H1 (cell line): ENCODE measurements around the gene ARID1B. TPM values are rescaled to one million over a fixed set of nuclear protein-coding genes. Genes with fewer than 3 reads are reported as not detected.

Source experiments
- CTCF ChIA-PET: fragments of 300-600 bp; sonication (Branson Sonifier 250); formaldehyde crosslinking; loops from one replicate; lab custom pipeline; 2021; ENCODE audit not compliant: partially characterized antibody; lab: Charles Lee
- POLR2A ChIA-PET: fragments of 300-600 bp; sonication (Branson Sonifier 250); formaldehyde crosslinking; loops from one replicate; lab custom pipeline; 2021; ENCODE audit warnings: inconsistent platforms; ENCODE audit not compliant: partially characterized antibody; lab: Charles Lee
- DNase-seq, 2 experiments: peaks; one replicate each; pipeline versions ENCODE4 v3.0.0 to v3.0.0-alpha.2; 2010 to 2022; ENCODE audit warnings: low spot score in 2 of 2, low read depth in 1 of 2, mixed read lengths in 1 of 2
- FAIRE-seq: peaks from 2 replicates; lab custom pipeline; 2011; peaks lifted over from hg19 to GRCh38; lab: Jason Lieb, UNC
- H2AFZ ChIP-seq: 2 replicates; pipeline ENCODE4 v1.8.1; 2012; ENCODE audit warnings: low read length, inconsistent platforms
- H2AK5ac ChIP-seq: 2 replicates; pipeline ENCODE4 v1.6.1; 2013; ENCODE audit warnings: low read depth, low read length
- H2BK120ac ChIP-seq: replicated peaks from 2 replicates; pipeline ENCODE3; 2013; ENCODE audit warnings: low read depth, low read length, inconsistent platforms
- H2BK12ac ChIP-seq: 2 replicates; pipeline ENCODE4 v1.6.1; 2013; ENCODE audit warnings: low read depth, low read length
- H2BK15ac ChIP-seq: 2 replicates; pipeline ENCODE4 v1.6.1; 2013; ENCODE audit warnings: low read length
- H2BK20ac ChIP-seq: 2 replicates; pipeline ENCODE4 v1.6.1; 2013; ENCODE audit warnings: low read length
- H2BK5ac ChIP-seq: 2 replicates; pipeline ENCODE4 v1.6.1; 2013; ENCODE audit warnings: low read depth, low read length
- H3K14ac ChIP-seq: 2 replicates; pipeline ENCODE4 v1.6.1; 2013; ENCODE audit warnings: inconsistent platforms; ENCODE audit not compliant: insufficient read length
- H3K18ac ChIP-seq: 2 replicates; pipeline ENCODE4 v1.6.1; 2013; ENCODE audit warnings: low read length; ENCODE audit errors: extremely low read depth
- H3K23ac ChIP-seq: 2 replicates; pipeline ENCODE4 v1.6.1; 2013; ENCODE audit warnings: inconsistent platforms; ENCODE audit not compliant: insufficient read length
- H3K23me2 ChIP-seq: 2 replicates; pipeline ENCODE4 v1.6.1; 2013; ENCODE audit warnings: low read depth, low read length
- H3K27ac ChIP-seq: 2 replicates; pipeline ENCODE4 v1.6.1; 2011; ENCODE audit warnings: low read depth, low read length, inconsistent platforms
- H3K27me3 ChIP-seq, 4 experiments: replicated peaks in 1 of 4; 1 replicate in 1 of 4; 2 replicates in 3 of 4; pipeline versions ENCODE4 v1.6.1 to v1.8.1; 2011 to 2013; ENCODE audit warnings: low read length in 3 of 4, mild to moderate bottlenecking in 3 of 4, inconsistent platforms in 2 of 4, mixed read lengths in 2 of 4, moderate library complexity in 1 of 4; ENCODE audit not compliant: control insufficient read depth in 3 of 4, insufficient read depth in 3 of 4; ENCODE audit errors: extremely low read depth in 1 of 4
- H3K36me3 ChIP-seq, 4 experiments: 2 replicates each; pipeline versions ENCODE4 v1.6.1 to v1.8.1; 2011 to 2013; ENCODE audit warnings: mild to moderate bottlenecking in 4 of 4, low read length in 3 of 4, moderate library complexity in 2 of 4, control low read depth in 1 of 4, inconsistent platforms in 1 of 4; ENCODE audit not compliant: insufficient read depth in 4 of 4, control insufficient read depth in 2 of 4
- H3K4ac ChIP-seq: replicated peaks from 2 replicates; pipeline ENCODE3; 2013; ENCODE audit warnings: low read length, low read depth, mixed read lengths, inconsistent platforms; ENCODE audit not compliant: insufficient read length
- H3K4me1 ChIP-seq, 4 experiments: replicated peaks in 1 of 4; 1 replicate in 1 of 4; 2 replicates in 3 of 4; pipeline versions ENCODE4 v1.6.1 to v1.8.1; 2011 to 2013; ENCODE audit warnings: low read length in 3 of 4, inconsistent platforms in 2 of 4, mixed read lengths in 1 of 4; ENCODE audit not compliant: insufficient read depth in 4 of 4, control insufficient read depth in 3 of 4
- H3K4me2 ChIP-seq, 2 experiments: 2 replicates each; pipeline versions ENCODE4 v1.6.1 to v1.8.1; 2011 to 2013; ENCODE audit warnings: low read depth in 2 of 2, low read length in 2 of 2, control low read depth in 1 of 2, inconsistent platforms in 1 of 2, mild to moderate bottlenecking in 1 of 2; ENCODE audit not compliant: insufficient read depth in 1 of 2
- H3K4me3 ChIP-seq, 4 experiments: fragments of 200-600, 300-600 bp in 1 of 4; sonication (generic), shearing (Covaris generic), sonication (Bioruptor Twin) in 1 of 4; 2 replicates each; pipeline versions ENCODE4 v1.5.1 to v1.8.1; 2011 to 2016; ENCODE audit warnings: low read length in 4 of 4, low read depth in 3 of 4, control low read depth in 2 of 4, inconsistent platforms in 2 of 4, mild to moderate bottlenecking in 2 of 4, mixed read lengths in 1 of 4, moderate library complexity in 1 of 4; ENCODE audit not compliant: insufficient read depth in 2 of 4; ENCODE audit errors: extremely low read depth in 1 of 4
- H3K56ac ChIP-seq: replicated peaks from 2 replicates; pipeline ENCODE3; 2013; ENCODE audit warnings: low read depth, mild to moderate bottlenecking, mixed read lengths, low read length, inconsistent platforms; ENCODE audit not compliant: insufficient read length
- H3K79me1 ChIP-seq: 2 replicates; pipeline ENCODE4 v1.6.1; 2013; ENCODE audit warnings: low read depth, low read length, control low read depth
- H3K79me2 ChIP-seq, 2 experiments: 2 replicates each; pipeline versions ENCODE4 v1.6.1 to v1.8.1; 2012 to 2013; ENCODE audit warnings: low read length in 2 of 2, mild to moderate bottlenecking in 2 of 2, inconsistent platforms in 1 of 2; ENCODE audit not compliant: insufficient read depth in 2 of 2, control insufficient read depth in 1 of 2
- H3K9ac ChIP-seq, 4 experiments: replicated peaks in 1 of 4; 1 replicate in 1 of 4; 2 replicates in 3 of 4; pipeline versions ENCODE4 v1.6.1 to v1.8.1; 2011 to 2013; ENCODE audit warnings: low read depth in 3 of 4, low read length in 3 of 4, control low read depth in 2 of 4, mild to moderate bottlenecking in 2 of 4, moderate library complexity in 2 of 4, inconsistent platforms in 1 of 4; ENCODE audit errors: extremely low read depth in 1 of 4
- H3K9me3 ChIP-seq, 2 experiments: 2 replicates each; pipeline versions ENCODE4 v1.6.1 to v1.8.1; 2012 to 2013; ENCODE audit warnings: mild to moderate bottlenecking in 2 of 2, moderate library complexity in 2 of 2, control low read depth in 1 of 2, inconsistent platforms in 1 of 2, low read depth in 1 of 2, low read length in 1 of 2, mixed read lengths in 1 of 2; ENCODE audit not compliant: insufficient read depth in 2 of 2
- H4K20me1 ChIP-seq, 2 experiments: replicated peaks in 1 of 2; 2 replicates each; pipeline versions ENCODE3 to v1.8.1; 2011 to 2013; ENCODE audit warnings: inconsistent platforms in 2 of 2, low read length in 2 of 2, mild to moderate bottlenecking in 1 of 2; ENCODE audit not compliant: insufficient read depth in 2 of 2, control insufficient read depth in 1 of 2
- H4K5ac ChIP-seq: 2 replicates; pipeline ENCODE4 v1.6.1; 2013; ENCODE audit warnings: low read length, low read depth, mixed read lengths, inconsistent platforms; ENCODE audit not compliant: insufficient read length
- H4K8ac ChIP-seq: 2 replicates; pipeline ENCODE4 v1.8.0; 2013; ENCODE audit warnings: mild to moderate bottlenecking, moderate library complexity, low read length, inconsistent platforms; ENCODE audit not compliant: insufficient read depth; ENCODE audit errors: extremely low read depth
- H4K91ac ChIP-seq: replicated peaks from 2 replicates; pipeline ENCODE3; 2013; ENCODE audit warnings: low read length, mixed read lengths, inconsistent platforms; ENCODE audit not compliant: insufficient read length
- CREB1 ChIP-seq: IDR thresholded peaks from 2 replicates; pipeline ENCODE4 v1.6.1; 2012; ENCODE audit warnings: inconsistent platforms
- EP300 ChIP-seq, 2 experiments: IDR thresholded peaks; 1 replicate in 1 of 2; 2 replicates in 1 of 2; pipeline ENCODE4 v1.6.1; 2011 to 2012; ENCODE audit warnings: low read depth in 2 of 2, low read length in 2 of 2, mild to moderate bottlenecking in 2 of 2, borderline replicate concordance in 1 of 2, inconsistent platforms in 1 of 2, moderate library complexity in 1 of 2
- EZH2 ChIP-seq: fragments of 200-600 bp; sonication (generic); IDR thresholded peaks from 2 replicates; pipeline ENCODE4 v1.7.1; 2012; ENCODE audit warnings: low read depth, mild to moderate bottlenecking, moderate library complexity, low read length, inconsistent platforms; ENCODE audit not compliant: severe bottlenecking
- GTF2F1 ChIP-seq: IDR thresholded peaks from 2 replicates; pipeline ENCODE4 v1.6.1; 2012; ENCODE audit warnings: low read depth, low read length, improper control_type of control experiment, borderline replicate concordance
- MAFK ChIP-seq: IDR thresholded peaks from 2 replicates; pipeline ENCODE4 v1.6.1; 2012; ENCODE audit warnings: low read depth, mild to moderate bottlenecking, improper control_type of control experiment, low read length
- RBBP5 ChIP-seq: IDR thresholded peaks from 2 replicates; pipeline ENCODE4 v1.7.1; 2012; ENCODE audit warnings: low read depth, mild to moderate bottlenecking, inconsistent platforms, low read length, moderate library complexity, borderline replicate concordance
- RFX5 ChIP-seq: IDR thresholded peaks from 2 replicates; pipeline ENCODE4 v1.6.1; 2011; ENCODE audit warnings: low read depth, low read length, improper control_type of control experiment, borderline replicate concordance
- SIN3A ChIP-seq, 2 experiments: IDR thresholded peaks in 1 of 2; conservative IDR thresholded peaks in 1 of 2; 2 replicates each; pipeline ENCODE4 v1.6.1; 2011 to 2012; ENCODE audit warnings: low read length in 2 of 2, improper control_type of control experiment in 1 of 2, low read depth in 1 of 2, mild to moderate bottlenecking in 1 of 2
- SP1 ChIP-seq: IDR thresholded peaks from 2 replicates; pipeline ENCODE4 v1.6.1; 2011; ENCODE audit warnings: low read depth, low read length
- SRF ChIP-seq: IDR thresholded peaks from 2 replicates; pipeline ENCODE4 v1.6.1; 2011; ENCODE audit warnings: mild to moderate bottlenecking, low read depth, low read length, moderate library complexity
- SUZ12 ChIP-seq: fragments of 200-600 bp; sonication (generic); IDR thresholded peaks from 2 replicates; pipeline ENCODE4 v1.6.1; 2012; ENCODE audit warnings: mild to moderate bottlenecking, inconsistent platforms, low read length, moderate library complexity, mixed read lengths
- TCF12 ChIP-seq: IDR thresholded peaks from 2 replicates; pipeline ENCODE4 v1.6.1; 2011; ENCODE audit warnings: low read depth, mild to moderate bottlenecking, low read length
- ZNF274 ChIP-seq: IDR thresholded peaks from 2 replicates; pipeline ENCODE4 v1.7.0; 2012; ENCODE audit warnings: low read length, borderline replicate concordance; ENCODE audit errors: extremely low read depth
- WGBS, 2 experiments: shearing (Covaris generic) in 1 of 2; methylation state at CpG; one replicate each; pipeline versions ENCODE4 v1.1.6 to v1.1.7; 2013 to 2015; ENCODE audit warnings: low lambda C conversion rate in 2 of 2, mixed read lengths in 2 of 2, inconsistent platforms in 1 of 2, low coverage in 1 of 2, missing lambda C conversion rate in 1 of 2; ENCODE audit not compliant: insufficient replicate concordance in 2 of 2, insufficient coverage in 1 of 2, insufficient read length in 1 of 2; ENCODE audit errors: extremely low coverage in 1 of 2, missing lambda C conversion rate in 1 of 2; 5-methylcytosine and 5-hydroxymethylcytosine counted together
- polyA plus RNA-seq, 7 experiments: library from polyadenylated mRNA; depleted of rRNA in 3 of 7; stranded (reverse) in 5 of 7; unstranded in 2 of 7; fragments of >200 nt in 5 of 7; fragments of 200-250 nt in 2 of 7; gene quantifications; 1 replicate in 5 of 7; 2 replicates in 1 of 7; 4 replicates in 1 of 7; pipeline versions ENCODE4 v1.2.1 to v1.2.3, GENCODE V29; 2011 to 2013; ENCODE audit warnings: missing spikeins in 2 of 7, mixed read lengths in 2 of 7
- total RNA-seq: library from RNA; stranded (reverse); fragmentation: NEBNext Ultra II Directional; extraction: Animal tissue kit (Norgen Biotek cat#: 25700); gene quantifications from 2 replicates; pipeline ENCODE4 v1.2.1, GENCODE V29; 2021
- TF ChIP-seq, protein P1 (sequence below): IDR thresholded peaks from 2 replicates; pipeline ENCODE4 v1.6.1; 2011; ENCODE audit warnings: low read depth, mild to moderate bottlenecking, low read length; ENCODE audit not compliant: insufficient read depth

Gene ARID1B
- total and polyA plus RNA-seq, 2 of the 8 experiments (the other 6 are each of a cell fraction or from before 2014, with no cell fraction given) = 24.3 to 70.3 TPM

DNA sequence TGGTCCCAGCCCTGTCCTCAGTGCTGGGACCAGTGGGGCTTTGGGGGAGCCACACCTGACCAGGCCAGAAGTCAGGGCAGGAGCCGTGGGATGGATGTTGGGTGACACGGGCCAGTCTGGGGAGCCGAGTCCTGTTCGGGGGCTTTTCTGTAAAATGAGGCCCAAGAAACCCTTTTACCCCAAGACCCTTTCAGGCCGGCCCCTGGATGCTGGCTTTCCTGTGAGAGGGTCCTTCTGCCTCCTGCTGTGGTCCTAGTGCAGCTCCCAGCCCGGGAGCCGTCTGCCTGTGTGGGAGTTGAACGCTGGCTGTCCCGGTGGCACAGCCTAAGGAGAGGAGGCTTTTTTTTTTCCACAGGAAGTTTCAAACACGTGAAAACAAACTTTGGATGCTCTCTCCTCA is 422.9 kb downstream of the ARID1B start:
- Histone ChIP-seq H2BK120ac (no peak overlapping the region), H3K14ac (no peak overlapping the region), H2AK5ac (no peak overlapping the region), H2BK12ac (no peak overlapping the region), H2BK15ac (no peak overlapping the region), H3K27me3 (no peaks in the 10 kb centered on the region; a peak in 1 of 7 replicates), H4K5ac (no peak overlapping the region), H3K4ac (no peak overlapping the region), H3K4me3 (no peak overlapping the region), H3K9me3 (no peaks in the 10 kb centered on the region), H3K79me1 (no peaks in the 10 kb centered on the region), H3K56ac (no peak overlapping the region), H3K4me2 (no peak overlapping the region), H4K8ac (no peak overlapping the region), H3K27ac (no peak overlapping the region), H3K9ac (no peak overlapping the region), H2AFZ (no peak overlapping the region), H3K23me2 (no peaks in the 10 kb centered on the region), H4K91ac (no peak overlapping the region), H3K18ac (no peak overlapping the region), H3K79me2 (no peaks in the 10 kb centered on the region), H4K20me1 (no peaks in the 10 kb centered on the region), H3K4me1 (no peaks in the 10 kb centered on the region), H3K36me3 (peaks cover 7 to 71% (median 38%) of the 10 kb centered on the region in 4 experiments), H2BK5ac (no peak overlapping the region), H2BK20ac (no peak overlapping the region), H3K23ac (no peak overlapping the region)
- WGBS, 2 experiments = 93% methylated on average over 10 of the region's 10 CpGs; no CpG with 5 or more reads in 1 of the 2 experiments
- ChIA-PET CTCF (interaction anchor here (0.6 kb wide), 1 partner anchor 15 kb away, joined by 3 read pairs; no protein-coding TSS in a partner anchor), POLR2A (no interaction called here)
- FAIRE-seq = no peak
- peak in 1 of 2 experiments; percentile 14 for DNase-seq
- TF ChIP-seq CREB1 (no peak), SIN3A (conservative IDR thresholded peaks at IDR 0.05 in 1 of 2, IDR thresholded peaks at IDR 0.05 in 1 of 2; ENCODE audit: low read depth in 1 of 2, low read length in 2 of 2) (no peak), ZNF274 (no peak), SP1 (no peak), RFX5 (no peak), EZH2 (no peak), GTF2F1 (no peak), SUZ12 (no peak), RBBP5 (no peak), SRF (no peak), TCF12 (no peak), MAFK (no peak), EP300 (IDR thresholded peaks at IDR 0.05; ENCODE audit: borderline replicate concordance in 1 of 2, low read depth in 2 of 2, low read length in 2 of 2) (no peak)
- TF ChIP-seq, protein P1, sequence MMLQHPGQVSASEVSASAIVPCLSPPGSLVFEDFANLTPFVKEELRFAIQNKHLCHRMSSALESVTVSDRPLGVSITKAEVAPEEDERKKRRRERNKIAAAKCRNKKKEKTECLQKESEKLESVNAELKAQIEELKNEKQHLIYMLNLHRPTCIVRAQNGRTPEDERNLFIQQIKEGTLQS = no peak
